ENCODE data around the gene CDK14.

DNA sequence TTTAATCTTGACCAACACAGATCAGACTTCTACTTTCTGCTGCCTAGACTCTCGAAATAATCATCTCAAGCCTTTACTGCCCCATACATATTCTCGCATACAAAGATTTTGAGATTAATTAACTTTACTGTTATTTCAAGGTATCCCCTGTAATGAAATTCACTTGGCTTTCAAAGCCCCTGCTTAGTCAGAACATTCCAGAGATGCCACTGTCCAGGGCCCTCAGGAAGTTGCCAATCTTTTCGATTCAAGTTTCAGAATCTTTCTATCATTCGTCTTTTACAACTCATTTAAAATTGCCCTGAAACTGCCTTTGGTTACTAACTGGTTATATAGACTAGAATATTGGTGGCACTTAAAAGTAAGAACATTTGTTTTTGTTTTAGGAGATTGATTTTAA lies 320.2 kb downstream of the CDK14 start:
- TF ChIP-seq, protein P1, sequence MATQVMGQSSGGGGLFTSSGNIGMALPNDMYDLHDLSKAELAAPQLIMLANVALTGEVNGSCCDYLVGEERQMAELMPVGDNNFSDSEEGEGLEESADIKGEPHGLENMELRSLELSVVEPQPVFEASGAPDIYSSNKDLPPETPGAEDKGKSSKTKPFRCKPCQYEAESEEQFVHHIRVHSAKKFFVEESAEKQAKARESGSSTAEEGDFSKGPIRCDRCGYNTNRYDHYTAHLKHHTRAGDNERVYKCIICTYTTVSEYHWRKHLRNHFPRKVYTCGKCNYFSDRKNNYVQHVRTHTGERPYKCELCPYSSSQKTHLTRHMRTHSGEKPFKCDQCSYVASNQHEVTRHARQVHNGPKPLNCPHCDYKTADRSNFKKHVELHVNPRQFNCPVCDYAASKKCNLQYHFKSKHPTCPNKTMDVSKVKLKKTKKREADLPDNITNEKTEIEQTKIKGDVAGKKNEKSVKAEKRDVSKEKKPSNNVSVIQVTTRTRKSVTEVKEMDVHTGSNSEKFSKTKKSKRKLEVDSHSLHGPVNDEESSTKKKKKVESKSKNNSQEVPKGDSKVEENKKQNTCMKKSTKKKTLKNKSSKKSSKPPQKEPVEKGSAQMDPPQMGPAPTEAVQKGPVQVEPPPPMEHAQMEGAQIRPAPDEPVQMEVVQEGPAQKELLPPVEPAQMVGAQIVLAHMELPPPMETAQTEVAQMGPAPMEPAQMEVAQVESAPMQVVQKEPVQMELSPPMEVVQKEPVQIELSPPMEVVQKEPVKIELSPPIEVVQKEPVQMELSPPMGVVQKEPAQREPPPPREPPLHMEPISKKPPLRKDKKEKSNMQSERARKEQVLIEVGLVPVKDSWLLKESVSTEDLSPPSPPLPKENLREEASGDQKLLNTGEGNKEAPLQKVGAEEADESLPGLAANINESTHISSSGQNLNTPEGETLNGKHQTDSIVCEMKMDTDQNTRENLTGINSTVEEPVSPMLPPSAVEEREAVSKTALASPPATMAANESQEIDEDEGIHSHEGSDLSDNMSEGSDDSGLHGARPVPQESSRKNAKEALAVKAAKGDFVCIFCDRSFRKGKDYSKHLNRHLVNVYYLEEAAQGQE (IDR thresholded peaks at IDR 0.05; ENCODE audit: insufficient read depth in 1 of 2, low read depth in 2 of 2, low read length in 2 of 2): no peak
- TF ChIP-seq POLR2AphosphoS5 (IDR thresholded peaks at IDR 0.05; ENCODE audit: low read depth, low read length) (no peak), TAF1 (IDR thresholded peaks at IDR 0.05; ENCODE audit: borderline replicate concordance, insufficient read depth, low read length) (no peak), SIN3A (IDR thresholded peaks at IDR 0.05; ENCODE audit: borderline replicate concordance, insufficient read depth, low read length) (no peak)

Data from PFSK-1 (cell line).